HCT116 (cell line): Measurements from ENCODE around the gene PAX8.

Experiments used
- ATF3 ChIP-seq: IDR thresholded peaks from 2 replicates; pipeline ENCODE4 v1.6.1; 2012
- CEBPB ChIP-seq: IDR thresholded peaks from 2 replicates; pipeline ENCODE4 v1.6.1; 2012; ENCODE audit warnings: low read depth
- CTCF ChIP-seq, 3 experiments: fragments of 200-600 bp in 1 of 3; sonication (generic) in 1 of 3; IDR thresholded peaks in 2 of 3; conservative IDR thresholded peaks in 1 of 3; 2 replicates each; pipeline ENCODE4 v1.5.1; 2012 to 2017; ENCODE audit warnings: low read depth in 2 of 3, low read length in 2 of 3, antibody characterized with exemption in 1 of 3, borderline replicate concordance in 1 of 3, control low read depth in 1 of 3, mild to moderate bottlenecking in 1 of 3, mixed read lengths in 1 of 3, mixed run types in 1 of 3, moderate library complexity in 1 of 3; ENCODE audit not compliant: insufficient read depth in 1 of 3
- EZH2 ChIP-seq: fragments of 200-600 bp; sonication (generic); IDR thresholded peaks from 2 replicates; pipeline ENCODE4 v1.6.1; 2017; ENCODE audit warnings: antibody characterized with exemption, mixed run types

GRCh38 chr2:113231064-113231463 is 47.7 kb downstream of the PAX8 start:
- TF ChIP-seq CEBPB = no peak
- TF ChIP-seq EZH2 = no peak
- no peak for TF ChIP-seq ATF3
- TF ChIP-seq CTCF (IDR thresholded peaks at IDR 0.05 in 2 of 3, conservative IDR thresholded peaks at IDR 0.05 in 1 of 3; ENCODE audit: borderline replicate concordance in 1 of 3, insufficient read depth in 1 of 3, low read depth in 2 of 3, low read length in 2 of 3) = no peak
